HG02885 (cell line): ENCODE results near the gene ST8SIA1.

Experiments
- ATAC-seq: cut with Tn5 transposase; IDR thresholded peaks from one replicate; pipeline ENCODE4 v1.9.1; 2021; ENCODE audit warnings: mild to moderate bottlenecking; ENCODE audit not compliant: unreplicated experiment, poor library complexity

The ST8SIA1 gene

DNA sequence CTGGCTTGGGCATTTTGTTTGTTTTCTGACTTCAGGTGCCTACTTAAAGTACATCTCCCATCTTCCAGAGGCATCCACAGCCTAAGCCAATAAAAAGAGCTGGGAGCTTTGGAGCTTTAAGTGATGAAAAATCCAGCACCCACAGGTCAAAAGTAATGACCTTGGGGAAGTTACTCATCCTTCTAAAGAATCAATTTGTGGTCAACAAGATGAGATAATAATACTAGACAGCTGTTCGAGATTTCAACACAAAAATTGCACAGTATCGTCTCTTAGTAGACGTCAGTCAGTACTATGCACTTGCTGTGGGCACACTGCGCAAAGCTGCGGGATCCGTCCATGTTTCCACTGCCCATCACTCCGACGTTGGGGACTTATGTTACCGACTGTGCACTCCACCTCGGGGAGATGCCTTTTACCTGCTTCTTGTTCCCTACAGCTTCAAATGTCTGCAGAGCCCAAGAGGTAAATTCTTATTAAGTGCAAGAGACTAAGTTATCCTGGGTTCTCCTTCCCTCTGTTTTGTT is 1.3 kb downstream of the ST8SIA1 start:
- no peak for ATAC-seq

DNA sequence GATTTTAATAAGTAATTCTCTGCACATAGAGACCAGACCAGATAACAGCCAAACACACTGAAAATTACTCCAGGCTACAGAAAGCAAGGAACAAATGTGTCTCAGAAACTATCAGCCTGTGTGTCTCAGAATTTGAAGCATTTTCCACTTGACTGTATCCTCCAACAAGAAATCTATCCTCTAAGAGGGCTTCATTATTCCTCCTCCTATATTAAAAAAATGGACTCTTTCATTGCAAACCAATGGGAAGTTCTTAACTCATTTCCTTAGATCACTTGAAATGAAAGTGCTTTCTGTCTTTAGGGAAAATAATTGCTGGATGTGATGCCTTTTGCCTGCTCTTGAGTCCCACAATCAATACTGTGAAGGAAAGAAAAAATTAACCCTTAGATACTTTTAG is 2.3 kb downstream of the ST8SIA1 start:
- ATAC-seq, result no peak

DNA sequence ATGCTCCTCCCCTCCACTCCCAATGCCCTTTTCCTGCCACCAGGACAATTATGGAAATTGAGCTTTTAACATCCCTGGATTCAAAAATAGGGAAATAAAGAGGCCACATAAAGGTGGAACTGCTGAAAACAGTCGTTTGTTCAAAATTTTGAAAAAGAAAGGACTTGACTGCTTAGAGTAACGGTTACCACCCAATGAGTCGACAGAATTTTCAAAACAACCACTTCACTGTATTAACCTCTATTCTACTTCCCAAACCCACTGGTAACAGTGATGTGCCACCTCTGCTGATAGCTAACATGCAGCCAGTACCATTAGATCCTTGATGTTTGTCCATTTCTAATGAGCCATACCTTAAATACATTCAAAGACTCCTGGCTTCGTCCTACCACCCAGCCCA is 4.9 kb downstream of the ST8SIA1 start:
- no peak for ATAC-seq

DNA sequence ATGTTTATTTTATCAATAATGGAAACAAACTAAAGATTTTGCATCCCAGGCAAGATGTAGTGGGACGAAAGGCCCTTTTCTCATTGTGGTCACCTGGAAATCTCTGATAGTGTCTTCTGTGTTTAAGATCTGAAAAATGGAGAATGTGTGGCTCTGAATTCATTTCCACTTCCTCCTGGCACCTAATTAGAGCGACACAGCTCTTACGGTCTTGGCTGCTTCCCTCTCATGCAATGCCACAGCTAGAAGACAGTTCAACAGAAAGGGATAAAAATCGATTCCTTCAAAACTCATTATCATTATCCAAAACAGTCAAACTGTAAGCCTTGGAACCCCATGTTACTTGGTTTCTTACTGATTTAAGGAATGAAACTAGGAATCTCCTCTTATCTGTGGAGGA is 9.3 kb downstream of the ST8SIA1 start:
- ATAC-seq, result no peak

DNA sequence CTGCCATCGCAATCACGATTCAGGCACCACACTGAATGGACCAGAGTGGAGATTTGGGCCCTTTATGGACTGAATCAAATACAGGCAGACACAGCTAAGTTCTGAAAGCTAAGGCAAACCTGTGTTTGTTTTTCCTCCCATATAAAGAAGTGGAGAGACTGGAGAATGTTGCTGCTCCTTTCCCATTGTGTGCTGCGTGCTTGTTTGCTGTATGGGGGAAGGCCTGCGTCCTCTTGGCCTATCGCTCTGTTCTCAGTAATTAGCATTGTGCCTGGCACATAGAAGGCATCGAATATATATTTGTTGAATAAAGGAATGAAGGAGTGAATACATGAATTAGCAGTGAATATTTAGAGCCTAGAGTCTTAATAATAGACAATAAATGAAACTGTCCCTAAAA is 12.4 kb downstream of the ST8SIA1 start:
- ATAC-seq, result no peak

DNA sequence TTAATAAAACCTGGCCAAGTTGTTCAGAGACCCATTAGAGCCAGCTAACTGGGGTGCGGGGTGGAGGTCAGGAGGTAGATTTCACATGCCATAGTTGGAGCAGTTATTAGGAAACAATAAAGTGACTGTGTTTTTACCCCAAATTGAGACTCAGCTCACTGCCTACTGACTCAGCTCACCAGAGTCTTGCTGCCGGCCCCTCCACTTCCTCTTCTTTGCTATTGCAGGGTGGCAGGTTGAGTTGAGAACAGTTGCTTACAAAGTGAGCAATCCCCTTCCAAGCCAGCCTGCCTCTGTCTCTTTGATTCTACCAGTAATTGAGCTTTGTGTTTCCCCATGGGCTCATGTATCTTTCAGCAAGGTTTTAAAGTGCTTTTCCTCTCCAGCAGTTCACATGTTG is 12.9 kb downstream of the ST8SIA1 start:
- no peak for ATAC-seq

DNA sequence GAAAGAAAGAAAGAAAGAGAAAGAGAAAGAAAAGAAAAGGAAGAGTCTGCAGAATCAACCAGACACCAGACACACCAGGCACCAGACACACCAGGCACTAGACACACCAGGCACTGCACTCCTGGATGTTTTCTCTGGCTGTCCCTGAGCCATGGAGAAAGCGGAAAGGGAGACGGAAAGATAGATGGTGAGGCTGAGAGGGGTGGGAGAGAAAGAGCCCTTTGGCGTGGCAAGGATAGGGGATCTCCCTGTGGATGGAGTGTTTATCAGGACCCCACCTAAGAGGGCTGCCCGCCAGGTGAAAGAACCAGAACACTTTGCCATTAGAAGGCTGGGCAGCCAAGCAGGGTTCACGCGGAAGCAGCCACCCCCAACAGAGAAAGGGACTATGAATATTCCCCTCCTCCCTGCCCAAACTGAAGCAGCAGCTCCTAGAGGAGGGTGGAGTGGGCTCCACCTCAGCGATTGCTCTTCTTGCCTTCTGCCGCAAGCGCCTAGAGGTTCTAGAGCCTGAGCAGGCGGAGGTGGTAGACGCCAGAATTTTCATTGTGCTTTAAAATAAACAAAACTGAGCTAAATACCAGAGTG is 13.4 kb downstream of the ST8SIA1 start:
- no peak for ATAC-seq

DNA sequence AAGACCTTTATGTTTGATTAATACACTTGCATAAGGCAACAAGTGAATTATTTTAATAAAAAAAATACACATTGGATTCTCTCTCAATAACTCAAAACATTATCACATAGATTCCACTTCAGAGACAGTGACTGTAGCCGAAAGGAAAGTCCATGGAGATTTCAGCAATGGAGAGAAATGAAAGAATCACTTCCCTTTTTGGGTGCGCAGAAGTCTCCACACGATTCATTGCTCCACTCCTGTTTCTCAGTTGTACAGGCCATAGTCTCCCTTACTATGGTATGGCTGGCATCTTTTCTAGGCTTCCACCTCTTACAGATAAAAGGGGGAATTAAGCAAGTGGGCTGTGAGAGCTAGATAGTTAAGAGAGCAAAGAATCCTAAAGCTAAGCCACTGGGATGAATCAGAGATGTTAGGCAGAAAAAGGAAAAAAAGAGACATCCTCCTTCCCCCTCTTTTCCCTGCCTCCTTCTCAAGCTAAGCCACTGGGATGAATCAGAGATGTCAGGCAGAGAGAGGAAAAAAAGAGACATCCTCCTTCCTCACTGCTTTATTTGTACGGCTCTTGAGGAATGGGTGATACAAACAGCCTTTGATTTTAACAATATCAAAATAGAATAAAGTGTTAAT is 16.3 kb downstream of the ST8SIA1 start:
- peak; percentile 56 for ATAC-seq

DNA sequence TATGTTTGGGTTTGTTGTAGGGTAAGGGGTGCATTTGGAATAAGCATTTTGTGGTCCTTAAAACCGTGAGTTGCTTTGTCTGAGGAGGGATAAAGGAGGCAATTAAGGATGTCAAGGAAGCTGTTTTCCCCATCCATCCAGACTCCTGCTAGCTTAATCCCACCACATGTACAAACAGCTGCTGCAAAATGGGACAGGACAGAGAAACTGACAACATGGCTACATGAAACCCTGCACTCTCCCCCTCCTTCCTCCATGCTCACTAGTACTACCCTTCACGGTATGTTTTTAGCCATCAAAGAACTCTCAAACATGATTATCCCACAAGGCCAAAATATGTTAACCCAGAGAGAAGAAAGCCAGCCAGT is 20.6 kb downstream of the ST8SIA1 start:
- ATAC-seq, result no peak

DNA sequence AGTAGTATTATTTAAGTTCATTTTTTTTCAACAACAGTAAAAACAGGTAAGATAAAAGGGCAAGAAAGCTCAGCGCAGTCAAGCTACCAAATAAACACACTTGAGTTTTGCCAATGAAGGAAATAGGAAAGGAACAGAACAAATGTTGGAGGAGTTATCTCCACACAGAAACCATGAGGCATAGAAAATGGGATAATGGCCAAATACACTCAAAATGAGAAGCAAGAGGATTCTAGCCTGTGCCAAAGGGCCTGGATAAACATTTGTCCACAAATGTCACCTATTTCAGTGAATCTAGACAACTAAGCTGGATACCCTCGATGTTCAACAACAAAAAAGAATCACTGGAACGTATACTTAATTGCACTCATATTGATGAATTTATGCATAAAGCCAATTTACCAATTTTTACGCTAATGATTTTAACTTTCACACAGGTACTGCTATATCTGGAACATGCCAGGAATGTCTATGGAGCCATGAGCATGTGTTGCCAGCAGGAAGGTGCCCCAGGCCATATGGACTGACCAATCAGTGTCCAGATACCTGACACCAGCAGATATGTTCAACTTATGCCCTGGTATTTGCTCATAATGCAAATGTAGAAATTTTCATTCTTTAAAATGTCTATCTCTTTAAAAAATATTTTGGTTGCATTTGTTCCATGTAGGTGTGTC is 21.1 kb downstream of the ST8SIA1 start:
- ATAC-seq, result no peak

DNA sequence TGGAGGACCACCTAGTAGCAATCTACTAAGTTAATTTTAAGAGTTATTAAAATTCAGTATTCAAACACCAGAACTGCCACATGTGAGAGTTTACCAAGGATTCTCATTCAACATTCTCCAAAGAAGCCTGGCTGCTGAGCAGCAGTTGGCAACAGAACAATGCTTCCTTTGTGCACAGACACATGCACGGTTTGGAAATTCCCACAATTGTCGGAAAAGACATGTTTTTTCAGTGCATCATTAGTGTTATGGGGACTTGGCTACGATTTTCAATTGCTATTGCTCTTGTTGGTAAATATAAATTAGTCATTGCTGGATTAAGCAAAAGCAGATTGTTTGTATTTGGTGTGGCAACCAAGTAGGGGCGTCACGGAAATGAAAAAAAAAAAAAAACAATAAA is 22.2 kb downstream of the ST8SIA1 start:
- ATAC-seq, result no peak

DNA sequence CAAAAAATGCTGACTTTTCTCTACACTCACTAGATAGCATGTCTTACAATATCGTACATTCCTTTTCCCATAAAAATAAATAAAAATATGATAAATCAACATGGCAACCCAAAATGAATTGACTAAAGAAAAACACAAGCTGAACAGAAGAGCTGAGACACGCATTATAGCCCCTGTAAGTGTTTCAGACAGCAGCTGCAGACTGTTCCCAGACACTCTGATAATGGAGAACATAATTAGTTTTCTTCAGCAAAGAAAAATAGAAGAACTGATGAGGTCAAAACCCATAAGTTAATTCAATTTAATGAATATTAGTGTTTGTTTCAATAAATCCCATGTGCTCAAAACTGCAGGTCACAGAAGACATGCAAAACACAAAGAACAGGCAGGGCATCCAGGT is 23.8 kb downstream of the ST8SIA1 start:
- no peak for ATAC-seq

DNA sequence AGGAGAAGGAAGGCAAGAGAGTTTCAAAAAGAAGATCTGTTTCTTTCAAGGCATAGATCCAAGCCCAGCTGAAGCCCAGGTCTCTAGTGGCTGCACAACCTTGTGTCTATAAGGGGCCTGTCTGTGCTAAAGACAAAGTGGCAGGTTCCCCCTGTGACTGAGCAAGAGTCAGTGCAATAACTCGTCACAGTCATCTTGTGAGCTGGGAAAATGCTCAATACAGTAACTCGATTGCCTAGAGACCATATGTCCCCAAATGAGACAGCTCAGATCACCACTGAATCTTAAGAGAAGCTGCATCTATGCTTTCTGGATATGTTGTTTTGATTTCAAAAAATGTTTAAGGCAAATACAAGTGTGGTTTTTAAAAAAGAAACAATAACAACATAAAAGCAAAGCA is 24.2 kb downstream of the ST8SIA1 start:
- no peak for ATAC-seq

DNA sequence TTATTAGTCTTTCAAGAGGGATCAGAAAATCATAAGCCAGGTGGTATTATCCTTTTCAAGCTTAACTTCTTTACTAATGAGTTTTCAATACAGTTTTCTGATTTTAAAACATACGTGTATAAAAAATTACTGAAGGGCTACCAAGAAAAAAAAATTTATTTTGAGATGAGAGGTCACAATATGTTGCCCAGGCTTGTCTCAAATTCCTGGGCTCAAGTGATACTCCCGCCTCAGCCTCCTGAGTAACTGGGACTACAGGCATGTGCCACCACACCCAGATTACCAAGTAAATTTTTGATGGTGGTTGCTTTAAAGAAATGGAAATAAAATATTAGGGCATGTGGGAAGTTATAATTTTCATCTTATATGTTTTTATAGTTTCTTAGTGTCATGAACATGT is 26.7 kb downstream of the ST8SIA1 start:
- no peak for ATAC-seq

DNA sequence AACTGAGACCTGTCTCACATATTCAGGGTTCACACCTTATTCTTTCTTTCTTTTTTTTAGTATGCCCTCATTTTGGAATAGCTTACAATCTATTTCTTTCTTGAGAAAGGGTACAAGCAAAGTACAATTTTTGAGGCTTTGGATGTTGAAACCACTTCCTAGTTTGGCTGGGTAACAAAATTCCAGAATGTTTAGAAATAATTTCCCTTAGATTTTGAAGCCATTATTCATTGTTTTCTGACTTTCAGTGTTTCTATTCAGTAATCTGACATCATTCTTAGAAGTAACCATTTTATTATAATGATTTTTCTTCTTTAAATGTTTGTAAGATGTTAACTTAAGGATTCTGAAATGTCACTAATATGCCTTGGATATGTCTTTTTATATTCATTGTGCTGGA is 28.2 kb downstream of the ST8SIA1 start:
- ATAC-seq, result no peak

DNA sequence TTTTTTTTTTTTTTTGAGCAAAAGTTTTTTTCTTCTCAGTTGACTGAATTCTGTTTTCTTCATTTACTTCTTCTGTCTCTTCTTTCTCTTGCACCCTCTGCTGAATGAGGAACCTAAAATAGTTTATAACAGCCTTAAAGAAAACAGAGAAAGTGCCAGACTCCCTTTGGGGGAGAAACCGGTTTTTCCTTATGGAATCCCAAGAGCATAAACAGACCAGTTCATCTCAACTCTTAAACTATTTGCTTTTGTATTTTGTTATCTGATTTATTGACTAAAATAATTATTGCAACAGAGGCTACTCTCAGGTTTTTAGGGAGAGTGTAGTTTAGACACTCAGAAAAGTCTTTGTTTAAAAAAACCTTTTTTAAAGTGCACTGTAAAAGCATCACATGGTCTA is 30.2 kb downstream of the ST8SIA1 start:
- ATAC-seq, result no peak

DNA sequence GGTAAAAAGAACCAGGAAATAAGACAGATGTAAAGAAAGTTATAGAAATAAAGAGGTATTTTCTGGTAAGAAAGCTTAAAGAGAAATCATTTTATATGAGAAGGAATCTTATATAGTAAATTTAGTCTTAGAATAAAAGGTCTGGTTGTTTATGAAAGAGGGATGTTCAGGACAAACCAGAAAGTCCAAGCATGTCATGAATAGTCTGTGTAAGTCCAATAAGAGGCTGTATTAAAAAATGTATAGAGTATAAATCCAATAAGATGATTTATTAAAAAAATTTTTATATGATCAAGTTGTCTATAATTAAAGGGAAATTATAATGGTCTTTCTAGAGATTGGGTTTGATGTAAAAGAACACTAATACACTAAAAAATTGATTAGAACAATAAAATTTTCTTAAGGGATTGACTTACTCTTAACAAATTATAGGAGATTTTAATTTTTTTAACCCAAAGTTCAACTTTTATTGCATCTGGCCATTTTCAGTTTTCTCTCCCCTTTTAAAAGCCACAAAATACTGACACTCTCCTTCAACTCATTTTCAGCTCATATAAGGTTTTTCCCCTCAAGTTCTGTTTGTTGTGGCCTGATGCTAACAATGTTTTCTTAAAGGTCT is 35.1 kb downstream of the ST8SIA1 start:
- ATAC-seq, result no peak

DNA sequence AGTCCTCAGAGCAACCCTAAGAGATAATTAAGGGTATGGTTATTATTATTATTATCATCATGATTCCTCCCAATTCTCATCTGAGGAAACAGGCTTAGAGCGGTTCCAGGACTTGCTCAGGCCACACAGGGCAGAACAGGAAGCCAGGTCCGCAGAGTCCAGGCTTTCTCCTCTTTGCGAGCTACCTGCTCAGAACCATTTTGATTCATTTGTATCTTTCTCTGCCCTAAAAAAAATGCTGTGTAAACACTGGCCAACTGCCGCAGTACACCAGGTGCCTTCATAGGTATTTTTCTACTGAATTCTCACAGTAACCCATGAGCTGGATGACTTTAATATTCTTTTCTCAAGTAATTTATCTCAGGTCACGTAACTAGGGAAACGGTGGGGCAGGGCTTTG is 45.3 kb downstream of the ST8SIA1 start:
- no peak for ATAC-seq

DNA sequence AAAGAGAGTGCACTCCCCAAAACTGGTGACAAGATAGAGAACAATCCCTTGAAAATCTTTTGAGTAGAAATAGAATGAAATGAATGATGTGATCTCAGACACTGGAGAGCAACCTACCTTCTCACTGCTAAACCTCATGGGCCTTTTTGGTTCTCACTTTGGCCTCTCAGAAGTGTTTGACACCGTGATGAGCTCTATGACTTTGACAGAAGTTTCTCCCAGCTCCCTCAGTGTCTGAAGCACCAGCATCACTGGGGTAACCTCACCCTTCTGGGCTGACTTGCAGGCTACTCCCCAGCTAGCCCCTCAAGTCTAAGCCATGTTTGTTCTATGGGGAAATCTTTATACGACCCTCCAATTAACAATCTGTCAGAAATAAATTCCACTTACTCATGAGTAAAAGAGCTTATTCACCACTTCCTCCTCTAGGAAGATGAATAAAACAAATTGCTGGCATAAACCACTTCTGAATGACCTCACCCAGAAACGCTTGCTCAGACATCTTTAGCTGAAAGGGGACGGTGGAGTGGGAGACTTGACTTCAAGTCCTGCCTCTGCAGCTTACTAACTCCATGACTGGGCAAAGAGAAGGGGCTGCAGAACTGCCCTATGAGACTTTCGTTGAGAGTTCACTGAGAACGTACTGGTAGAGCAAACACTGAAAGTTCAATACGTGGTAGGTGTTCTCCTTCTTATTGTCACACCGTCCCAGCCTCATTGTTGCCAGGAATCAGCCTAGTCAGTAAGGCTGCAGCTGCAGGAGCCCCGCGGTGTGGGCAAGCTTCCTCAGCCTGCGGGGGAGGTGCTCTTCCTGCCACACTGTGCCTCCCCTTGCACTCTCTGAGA is 46.5 kb downstream of the ST8SIA1 start:
- no peak for ATAC-seq

DNA sequence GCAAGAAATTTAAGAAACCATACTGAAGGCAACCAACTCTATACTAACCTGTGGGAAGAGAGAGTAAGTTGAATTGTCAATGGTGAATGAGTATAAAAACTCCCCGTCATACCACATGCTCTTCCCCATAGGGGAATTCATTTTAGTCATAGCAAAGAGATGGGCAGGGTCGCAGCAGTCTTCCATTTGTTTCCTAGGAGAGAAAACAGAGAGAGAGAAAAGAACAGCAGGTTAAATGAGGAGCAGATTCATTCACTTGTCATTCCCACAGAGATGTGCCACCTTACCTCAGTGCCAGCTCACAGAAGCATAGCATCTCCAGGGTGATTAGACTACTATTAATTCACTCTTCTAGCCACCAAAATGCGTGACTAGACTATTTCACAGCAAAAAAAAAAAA is 47.4 kb downstream of the ST8SIA1 start:
- no peak for ATAC-seq

DNA sequence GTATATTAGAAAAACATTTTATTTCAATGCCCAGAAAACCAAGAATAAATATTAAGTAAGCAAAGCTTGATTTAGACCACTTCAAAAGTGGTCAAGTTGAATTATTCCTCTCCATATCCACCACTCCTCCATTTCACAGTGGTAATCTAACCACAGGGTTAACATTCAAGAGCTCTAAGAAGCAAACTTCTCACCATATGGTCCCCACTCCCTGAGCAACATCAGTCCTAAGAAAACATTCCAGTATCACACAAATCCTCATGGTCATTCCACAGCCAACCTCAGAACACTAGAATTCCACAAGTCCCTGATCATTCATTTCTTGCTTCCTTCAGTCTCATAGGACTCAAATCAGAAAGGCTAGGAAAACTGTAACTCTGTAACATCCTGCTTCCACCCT is 47.9 kb downstream of the ST8SIA1 start:
- ATAC-seq, result no peak
